Measurements from ENCODE around the gene ICAM1. TPM values are rescaled to one million over a fixed set of nuclear protein-coding genes. Genes with fewer than 3 reads are reported as not detected.

Gene ICAM1
- total RNA-seq, 1 experiment from 2014 or later: 2.3 TPM

DNA sequence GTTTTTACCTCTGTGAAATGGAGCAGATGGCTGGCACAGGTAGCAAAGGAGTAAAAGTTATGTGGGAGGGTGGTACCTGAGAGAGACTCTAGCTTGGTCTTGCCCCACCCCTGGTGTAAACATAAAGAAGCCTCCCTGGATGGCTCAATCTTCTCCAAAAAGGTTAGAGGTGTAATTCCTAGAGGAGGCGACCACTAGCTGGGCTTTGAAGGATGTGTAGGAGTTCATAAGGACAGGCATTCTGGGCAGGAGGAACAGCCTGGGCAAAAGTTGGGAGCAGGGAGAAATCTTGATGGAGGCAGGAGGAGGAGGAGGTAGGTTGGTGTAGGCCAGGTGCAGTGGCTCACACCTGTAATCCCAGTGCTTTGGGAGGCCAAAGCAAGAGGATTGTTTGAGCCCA is 8.0 kb downstream of the ICAM1 start:
- H2AK5ac ChIP-seq (ENCODE audit: insufficient read length, low read length): no peak overlapping the region
- no peak overlapping the region for H3K4me3 Mint-ChIP-seq

More for the DNA sequence above, 8.0 kb downstream of the ICAM1 start:
- H3K4ac ChIP-seq (ENCODE audit: low read depth, low read length): no peak overlapping the region
- no peak overlapping the region for H3K23ac ChIP-seq (ENCODE audit: insufficient read length, low read depth, low read length)
- Mint-ChIP-seq H3K9me3 (no peaks in the 10 kb centered on the region), H3K27ac (no peak overlapping the region), H3K36me3 (ENCODE audit: insufficient read depth in 1 of 3, low read depth in 3 of 3) (no peaks in the 10 kb centered on the region; a peak in 1 of 7 replicates), H3K27me3 (ENCODE audit: low read depth) (peaks cover 9% of the 10 kb centered on the region), H3K4me1 (peaks cover 0 to 10% of the 10 kb centered on the region in 2 experiments; a peak in 2 of 4 replicates)
- no peak overlapping the region for H2BK15ac ChIP-seq (ENCODE audit: low read depth, low read length)
- H3K79me2 ChIP-seq (ENCODE audit: insufficient read depth, low read length): no peaks in the 10 kb centered on the region
- H2BK20ac ChIP-seq (ENCODE audit: low read depth, low read length, poor library complexity, severe bottlenecking): no peak overlapping the region
- H4K20me1 ChIP-seq (ENCODE audit: control insufficient read depth, insufficient read depth, insufficient read length): no peaks in the 10 kb centered on the region
- H3K9me3 ChIP-seq (ENCODE audit: control insufficient read depth, low read depth, low read length): no peaks in the 10 kb centered on the region
- H4K91ac ChIP-seq (ENCODE audit: insufficient read length, low read depth, low read length): no peak overlapping the region
- no peak overlapping the region for H4K8ac ChIP-seq (replicated peaks; ENCODE audit: insufficient read length, low read depth, low read length)
- no peak overlapping the region for H3K9ac ChIP-seq (ENCODE audit: extremely low read depth, insufficient read length, low read length)
- H3K23me2 ChIP-seq (ENCODE audit: insufficient read length, low read depth, low read length, poor library complexity, severe bottlenecking): no peaks in the 10 kb centered on the region
- WGBS (ENCODE audit: extremely low coverage, insufficient read length, low lambda C conversion rate): no CpG with 5 or more reads among the region's 1 CpG
- H3K27me3 ChIP-seq (ENCODE audit: insufficient read depth, low read length): no peaks in the 10 kb centered on the region
- H3K4me2 ChIP-seq (ENCODE audit: insufficient read depth, insufficient read length, low read length): no peak overlapping the region
- no peak overlapping the region for H3K56ac ChIP-seq (ENCODE audit: insufficient read length, low read depth, low read length)
- no peak overlapping the region for H3T11ph ChIP-seq (ENCODE audit: low read length)
- H3K27ac ChIP-seq (ENCODE audit: insufficient read length, low read depth, low read length): no peak overlapping the region
- no peaks in the 10 kb centered on the region for H3K4me1 ChIP-seq (ENCODE audit: insufficient read depth, low read length)
- no peak for DNase-seq
- H2BK5ac ChIP-seq (ENCODE audit: insufficient read length, low read length): no peak overlapping the region
- H2BK12ac ChIP-seq (ENCODE audit: insufficient read length, low read depth, low read length): no peak overlapping the region
- TF ChIP-seq, protein P1, sequence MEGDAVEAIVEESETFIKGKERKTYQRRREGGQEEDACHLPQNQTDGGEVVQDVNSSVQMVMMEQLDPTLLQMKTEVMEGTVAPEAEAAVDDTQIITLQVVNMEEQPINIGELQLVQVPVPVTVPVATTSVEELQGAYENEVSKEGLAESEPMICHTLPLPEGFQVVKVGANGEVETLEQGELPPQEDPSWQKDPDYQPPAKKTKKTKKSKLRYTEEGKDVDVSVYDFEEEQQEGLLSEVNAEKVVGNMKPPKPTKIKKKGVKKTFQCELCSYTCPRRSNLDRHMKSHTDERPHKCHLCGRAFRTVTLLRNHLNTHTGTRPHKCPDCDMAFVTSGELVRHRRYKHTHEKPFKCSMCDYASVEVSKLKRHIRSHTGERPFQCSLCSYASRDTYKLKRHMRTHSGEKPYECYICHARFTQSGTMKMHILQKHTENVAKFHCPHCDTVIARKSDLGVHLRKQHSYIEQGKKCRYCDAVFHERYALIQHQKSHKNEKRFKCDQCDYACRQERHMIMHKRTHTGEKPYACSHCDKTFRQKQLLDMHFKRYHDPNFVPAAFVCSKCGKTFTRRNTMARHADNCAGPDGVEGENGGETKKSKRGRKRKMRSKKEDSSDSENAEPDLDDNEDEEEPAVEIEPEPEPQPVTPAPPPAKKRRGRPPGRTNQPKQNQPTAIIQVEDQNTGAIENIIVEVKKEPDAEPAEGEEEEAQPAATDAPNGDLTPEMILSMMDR (conservative IDR thresholded peaks at IDR 0.05): no peak
- no peak overlapping the region for H2AFZ ChIP-seq (ENCODE audit: low read length)
- no peak overlapping the region for H4K5ac ChIP-seq (ENCODE audit: insufficient read length, low read depth, low read length)
- H3K14ac ChIP-seq (ENCODE audit: insufficient read depth, low read length): no peak overlapping the region
- no peaks in the 10 kb centered on the region for H3K79me1 ChIP-seq (ENCODE audit: insufficient read depth, low read depth, low read length, poor library complexity, severe bottlenecking)
- no peak overlapping the region for H3K18ac ChIP-seq (ENCODE audit: insufficient read length, low read depth, low read length)
- no peak overlapping the region for H2BK120ac ChIP-seq (ENCODE audit: low read depth, low read length, poor library complexity, severe bottlenecking)
